ENCODE data around the gene SFI1. TPM values are rescaled to one million over a fixed set of nuclear protein-coding genes. Genes with fewer than 3 reads are reported as not detected.
"Not testable (repeated sequence)": the region's sequence is repeated elsewhere in the genome, so short reads cannot be mapped to it uniquely, and the experiment has no call there.

Gene SFI1
- total RNA-seq, 2 donors from 2014 or later: 27.8 to 46.8 TPM

DNA sequence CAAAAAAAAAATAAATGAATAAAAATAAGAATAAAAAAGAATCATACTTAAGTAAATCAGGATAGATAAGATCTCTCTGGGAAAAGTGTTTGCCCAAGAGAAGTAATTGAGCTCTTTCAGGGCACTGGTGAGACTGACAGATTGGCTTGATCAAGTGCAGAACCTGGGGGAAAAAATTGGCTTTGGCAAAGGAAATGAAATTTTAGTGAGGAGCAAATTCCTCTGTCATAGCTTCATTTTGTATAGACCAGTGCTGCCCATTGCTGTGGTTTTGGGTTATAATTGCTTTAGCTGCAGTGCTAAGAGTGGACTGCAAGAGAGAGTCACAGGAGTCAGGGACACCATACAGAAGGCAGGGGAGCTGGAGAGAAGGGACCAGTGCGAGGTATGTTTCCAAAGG, 35.7 kb downstream of the SFI1 start:
- no peak overlapping the region for H3K4me3 ChIP-seq
- peaks cover 14% of the 10 kb centered on the region for H3K4me1 ChIP-seq
- H3K27me3 ChIP-seq: no peaks in the 10 kb centered on the region
- H3K9me3 ChIP-seq: no peaks in the 10 kb centered on the region
- DNase-seq: no peak
- intact Hi-C loops (cut with DNase I): no loop called here
- WGBS, 2 donors: 94 to 100% methylated on average over 1 of the region's 1 CpG
- no peak for ATAC-seq
- no peak for TF ChIP-seq POLR2A (IDR thresholded peaks at IDR 0.05)
- TF ChIP-seq, protein P1, sequence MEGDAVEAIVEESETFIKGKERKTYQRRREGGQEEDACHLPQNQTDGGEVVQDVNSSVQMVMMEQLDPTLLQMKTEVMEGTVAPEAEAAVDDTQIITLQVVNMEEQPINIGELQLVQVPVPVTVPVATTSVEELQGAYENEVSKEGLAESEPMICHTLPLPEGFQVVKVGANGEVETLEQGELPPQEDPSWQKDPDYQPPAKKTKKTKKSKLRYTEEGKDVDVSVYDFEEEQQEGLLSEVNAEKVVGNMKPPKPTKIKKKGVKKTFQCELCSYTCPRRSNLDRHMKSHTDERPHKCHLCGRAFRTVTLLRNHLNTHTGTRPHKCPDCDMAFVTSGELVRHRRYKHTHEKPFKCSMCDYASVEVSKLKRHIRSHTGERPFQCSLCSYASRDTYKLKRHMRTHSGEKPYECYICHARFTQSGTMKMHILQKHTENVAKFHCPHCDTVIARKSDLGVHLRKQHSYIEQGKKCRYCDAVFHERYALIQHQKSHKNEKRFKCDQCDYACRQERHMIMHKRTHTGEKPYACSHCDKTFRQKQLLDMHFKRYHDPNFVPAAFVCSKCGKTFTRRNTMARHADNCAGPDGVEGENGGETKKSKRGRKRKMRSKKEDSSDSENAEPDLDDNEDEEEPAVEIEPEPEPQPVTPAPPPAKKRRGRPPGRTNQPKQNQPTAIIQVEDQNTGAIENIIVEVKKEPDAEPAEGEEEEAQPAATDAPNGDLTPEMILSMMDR (IDR thresholded peaks at IDR 0.05): no peak
- no peaks in the 10 kb centered on the region for H3K36me3 ChIP-seq (replicated peaks in 1 of 2; ENCODE audit: insufficient read depth in 1 of 2, low read depth in 2 of 2)
- no peak overlapping the region for H3K27ac ChIP-seq

DNA sequence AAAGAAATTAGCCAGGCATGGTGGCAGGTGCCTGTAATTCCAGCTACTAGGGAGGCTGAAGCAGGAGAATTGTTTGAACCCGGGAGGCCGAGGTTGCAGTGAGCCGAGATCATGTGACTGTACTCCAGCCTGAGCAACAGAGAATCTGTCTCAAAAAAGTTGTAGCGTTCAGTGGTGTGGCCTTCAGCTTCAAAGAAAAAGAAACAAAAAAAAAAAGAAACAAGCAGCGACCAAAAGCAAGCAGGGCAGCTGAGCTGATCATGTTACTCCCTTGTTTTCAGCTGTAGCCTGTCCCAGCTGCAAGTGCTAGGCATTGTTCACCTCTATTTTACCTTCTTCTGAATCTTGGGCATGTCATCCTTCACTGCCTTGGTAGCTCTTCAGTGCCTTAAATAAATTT, 37.0 kb downstream of the SFI1 start:
- intact Hi-C loops (cut with DNase I): no loop called here
- no peaks in the 10 kb centered on the region for H3K9me3 ChIP-seq
- no peak for ATAC-seq

DNA sequence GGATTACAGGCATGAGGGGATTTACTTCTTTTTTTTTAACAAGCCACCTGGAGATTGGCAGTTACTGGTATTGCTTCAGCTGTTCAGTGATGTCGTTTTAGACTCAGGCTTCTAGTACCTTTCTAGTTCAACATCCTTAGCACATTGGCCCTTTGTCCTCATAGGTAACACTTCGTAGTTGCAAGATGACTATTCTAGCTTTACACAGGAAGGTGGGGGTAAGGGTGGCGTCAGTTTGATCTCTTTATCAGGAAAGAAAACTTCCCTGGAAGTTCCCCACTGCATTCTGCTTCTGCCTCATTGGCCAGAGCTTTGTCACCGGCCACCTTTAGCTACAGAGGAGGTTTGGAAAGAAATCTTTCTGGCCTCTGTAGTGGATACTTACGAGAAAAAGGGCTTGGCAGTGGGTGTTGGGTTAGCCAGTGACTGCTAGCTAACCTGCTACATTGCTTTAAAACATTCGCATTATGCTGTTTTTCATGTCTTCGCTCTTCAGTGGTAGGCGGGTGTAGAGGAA, 40.7 kb downstream of the SFI1 start:
- intact Hi-C loops (cut with DNase I): no loop called here
- 79 to 83% methylated on average over 8 of the region's 8 CpGs for WGBS, 2 donors

More for the DNA sequence above, 37.0 kb downstream of the SFI1 start:
- Histone ChIP-seq H3K4me3 (no peak overlapping the region), H3K4me1 (peaks cover 14% of the 10 kb centered on the region), H3K36me3 (replicated peaks in 1 of 2; ENCODE audit: insufficient read depth in 1 of 2, low read depth in 2 of 2) (no peaks in the 10 kb centered on the region), H3K27me3 (no peaks in the 10 kb centered on the region), H3K27ac (no peak overlapping the region)
- TF ChIP-seq POLR2A (IDR thresholded peaks at IDR 0.05): no peak
- TF ChIP-seq, protein P1 (IDR thresholded peaks at IDR 0.05): no peak
- WGBS, 2 donors: 73 to 84% methylated on average over 5 of the region's 5 CpGs
- no peak for DNase-seq

DNA sequence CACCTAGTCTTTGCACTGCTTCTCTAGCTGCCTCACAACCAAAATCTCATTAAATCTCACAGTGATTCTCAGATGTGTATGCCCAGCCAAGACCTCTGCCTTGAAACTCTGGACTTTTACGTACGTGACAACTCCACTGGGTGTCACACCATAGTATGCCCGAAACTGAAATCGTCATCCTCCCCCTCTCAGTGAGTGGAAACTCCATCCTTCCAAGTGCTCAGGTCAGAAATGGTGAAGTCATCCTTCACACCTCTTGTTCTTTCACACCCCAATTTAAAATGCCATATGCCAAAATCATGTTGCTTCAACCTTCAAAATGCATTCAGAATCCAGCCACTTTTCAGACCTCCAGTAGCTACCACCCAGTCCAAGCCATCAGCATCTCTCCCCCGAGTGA, 42.5 kb downstream of the SFI1 start:
- H3K27me3 ChIP-seq: no peaks in the 10 kb centered on the region
- no peak overlapping the region for H3K27ac ChIP-seq
- ATAC-seq: no peak
- no peak for DNase-seq
- no peak overlapping the region for H3K4me3 ChIP-seq
- no peaks in the 10 kb centered on the region for H3K9me3 ChIP-seq
- no peaks in the 10 kb centered on the region for H3K36me3 ChIP-seq (replicated peaks in 1 of 2; ENCODE audit: insufficient read depth in 1 of 2, low read depth in 2 of 2)
- H3K4me1 ChIP-seq: no peaks in the 10 kb centered on the region
- intact Hi-C loops (cut with DNase I): no loop called here
- TF ChIP-seq POLR2A (IDR thresholded peaks at IDR 0.05): no peak
- TF ChIP-seq, protein P1 (IDR thresholded peaks at IDR 0.05): no peak
- WGBS, 2 donors: 87 to 94% methylated on average over 5 of the region's 5 CpGs

More for the DNA sequence above, 40.7 kb downstream of the SFI1 start:
- no peak for TF ChIP-seq POLR2A (IDR thresholded peaks at IDR 0.05)
- TF ChIP-seq, protein P1 (IDR thresholded peaks at IDR 0.05): no peak
- H3K27ac ChIP-seq: no peak overlapping the region
- ATAC-seq (no peak), DNase-seq (no peak)
- no peak overlapping the region for H3K4me3 ChIP-seq
- H3K36me3 ChIP-seq (replicated peaks in 1 of 2; ENCODE audit: insufficient read depth in 1 of 2, low read depth in 2 of 2): no peaks in the 10 kb centered on the region
- no peaks in the 10 kb centered on the region for H3K27me3 ChIP-seq
- H3K9me3 ChIP-seq: no peaks in the 10 kb centered on the region
- no peaks in the 10 kb centered on the region for H3K4me1 ChIP-seq

DNA sequence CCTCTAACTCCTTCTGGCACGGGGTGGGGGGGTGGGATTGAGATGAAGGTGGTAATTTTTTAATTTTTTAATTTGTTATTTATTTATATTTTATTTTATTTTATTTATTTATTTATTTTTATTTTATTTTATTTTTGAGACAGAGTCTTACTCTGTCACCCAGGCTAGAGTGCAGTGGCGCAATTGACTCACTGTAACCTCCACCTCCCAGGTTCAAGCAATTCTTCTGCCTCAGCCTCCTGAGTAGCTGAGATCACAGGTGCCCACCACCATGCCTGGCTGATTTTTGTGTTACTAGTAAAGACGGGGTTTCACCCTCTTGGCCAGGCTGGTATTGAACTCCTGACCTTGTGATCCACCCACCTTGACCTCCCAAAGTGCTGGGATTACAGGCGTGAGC, 43.8 kb downstream of the SFI1 start:
- DNase-seq; H3K4me1 ChIP-seq; ATAC-seq; H3K27me3 ChIP-seq; intact Hi-C loops (cut with DNase I); H3K9me3 ChIP-seq; H3K27ac ChIP-seq; H3K36me3 ChIP-seq (replicated peaks in 1 of 2; ENCODE audit: insufficient read depth in 1 of 2, low read depth in 2 of 2); H3K4me3 ChIP-seq: not testable (repeated sequence)
- 95 to 96% methylated on average over 4 of the region's 4 CpGs for WGBS, 2 donors
